IPS-18a (cell line): ENCODE measurements around the gene VIPR2.

Experiments used
- H3K27ac ChIP-seq: one replicate; pipeline ENCODE4 v1.5.1; 2013; ENCODE audit warnings: low read length
- H3K27me3 ChIP-seq: one replicate; pipeline ENCODE4 v1.6.1; 2013; ENCODE audit warnings: mild to moderate bottlenecking, low read length; ENCODE audit not compliant: control insufficient read depth, insufficient read depth
- H3K36me3 ChIP-seq: one replicate; pipeline ENCODE4 v1.6.1; 2013; ENCODE audit warnings: low read depth, low read length; ENCODE audit not compliant: control insufficient read depth
- H3K4me1 ChIP-seq: one replicate; pipeline ENCODE4 v1.6.1; 2013; ENCODE audit warnings: low read depth, low read length; ENCODE audit not compliant: control insufficient read depth
- H3K4me3 ChIP-seq: one replicate; pipeline ENCODE4 v1.5.1; 2013; ENCODE audit warnings: low read length
- H3K9ac ChIP-seq: one replicate; pipeline ENCODE4 v1.6.1; 2013; ENCODE audit warnings: mild to moderate bottlenecking, low read length, moderate library complexity
- H3K9me3 ChIP-seq: one replicate; pipeline ENCODE4 v1.6.1; 2013; ENCODE audit warnings: low read depth, low read length; ENCODE audit not compliant: control insufficient read depth

VIPR2 gene

DNA sequence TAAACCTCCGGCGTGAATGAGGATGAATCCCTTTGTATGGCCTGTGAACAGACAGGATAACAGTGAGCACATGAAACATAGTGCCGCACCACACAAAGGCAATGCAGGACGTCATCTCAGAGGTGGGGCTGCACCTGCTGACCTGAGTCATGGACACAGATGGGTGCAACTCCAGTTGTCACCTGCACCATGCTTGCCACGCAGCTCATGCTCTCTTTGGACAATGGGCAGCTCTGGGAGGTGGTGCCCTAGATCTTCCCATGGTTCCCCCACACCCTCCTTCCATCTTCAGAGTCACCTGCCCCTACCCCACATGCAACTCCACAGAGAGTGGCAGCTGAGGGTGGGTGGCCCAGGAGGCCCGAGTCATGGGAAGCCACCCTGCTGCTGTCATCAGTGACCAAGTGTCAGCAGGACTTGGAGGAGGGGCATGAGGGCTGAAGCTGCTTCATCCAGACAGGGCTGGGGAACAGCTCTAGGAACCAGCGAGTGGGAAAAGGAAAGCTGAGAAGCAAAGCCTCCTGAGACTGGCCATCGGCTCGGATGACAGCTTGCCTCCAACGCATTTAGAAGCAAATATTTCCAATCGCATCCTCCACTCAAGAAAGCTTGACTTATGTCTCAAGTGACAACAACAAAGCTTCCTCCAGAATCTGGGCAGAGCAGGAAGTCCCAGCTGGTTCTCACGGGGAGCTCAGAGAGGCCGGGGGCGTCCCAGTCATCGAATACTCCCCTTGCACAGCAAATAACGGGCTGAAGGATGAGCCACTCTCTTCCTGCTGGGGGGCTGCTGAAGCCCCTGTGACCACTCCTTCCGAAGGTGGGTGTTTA lies 27.1 kb downstream of the VIPR2 start:
- Histone ChIP-seq H3K27me3 (no peaks in the 10 kb centered on the region), H3K36me3 (no peaks in the 10 kb centered on the region), H3K4me3 (no peak overlapping the region), H3K27ac (no peak overlapping the region), H3K9ac (no peak overlapping the region), H3K4me1 (peaks cover 10% of the 10 kb centered on the region), H3K9me3 (no peaks in the 10 kb centered on the region)

DNA sequence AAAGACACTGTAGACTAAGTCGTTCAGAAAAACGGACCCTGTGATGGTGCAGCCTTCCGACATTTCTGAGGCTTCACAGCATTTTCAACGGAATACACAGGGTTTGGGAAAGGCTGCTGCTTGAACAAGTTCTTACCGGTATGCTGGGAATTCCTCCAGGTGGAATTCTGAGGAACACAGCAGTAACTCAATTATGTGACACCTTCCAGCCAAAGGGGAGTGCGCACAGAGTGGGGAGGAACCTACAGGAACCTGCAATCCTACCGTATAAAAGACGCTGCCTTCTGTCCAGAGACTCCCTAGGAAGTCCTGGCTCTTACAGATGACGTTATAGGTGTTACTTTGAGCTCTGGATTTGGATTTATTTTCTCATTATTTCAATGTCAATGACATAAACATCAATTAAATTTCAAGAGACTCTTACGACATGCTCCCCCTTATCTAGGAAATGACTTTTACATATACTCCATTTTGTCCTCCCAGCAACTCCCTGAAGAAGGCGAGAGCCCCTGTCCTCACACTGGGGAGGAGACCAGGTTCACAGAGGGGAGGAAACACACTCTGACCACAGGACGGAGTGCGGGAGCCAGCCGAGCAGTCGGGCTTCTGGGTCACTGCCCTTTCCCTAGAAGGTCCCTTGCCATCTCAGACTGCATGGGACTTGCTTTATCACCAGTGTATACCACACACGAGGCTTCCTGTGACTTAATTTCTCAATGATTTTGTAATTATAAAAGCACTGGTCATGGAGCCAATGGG lies 27.9 kb downstream of the VIPR2 start:
- Histone ChIP-seq H3K27me3 (no peaks in the 10 kb centered on the region), H3K36me3 (no peaks in the 10 kb centered on the region), H3K4me1 (peaks cover 10% of the 10 kb centered on the region), H3K27ac (no peak overlapping the region), H3K9me3 (no peaks in the 10 kb centered on the region), H3K4me3 (no peak overlapping the region), H3K9ac (no peak overlapping the region)

DNA sequence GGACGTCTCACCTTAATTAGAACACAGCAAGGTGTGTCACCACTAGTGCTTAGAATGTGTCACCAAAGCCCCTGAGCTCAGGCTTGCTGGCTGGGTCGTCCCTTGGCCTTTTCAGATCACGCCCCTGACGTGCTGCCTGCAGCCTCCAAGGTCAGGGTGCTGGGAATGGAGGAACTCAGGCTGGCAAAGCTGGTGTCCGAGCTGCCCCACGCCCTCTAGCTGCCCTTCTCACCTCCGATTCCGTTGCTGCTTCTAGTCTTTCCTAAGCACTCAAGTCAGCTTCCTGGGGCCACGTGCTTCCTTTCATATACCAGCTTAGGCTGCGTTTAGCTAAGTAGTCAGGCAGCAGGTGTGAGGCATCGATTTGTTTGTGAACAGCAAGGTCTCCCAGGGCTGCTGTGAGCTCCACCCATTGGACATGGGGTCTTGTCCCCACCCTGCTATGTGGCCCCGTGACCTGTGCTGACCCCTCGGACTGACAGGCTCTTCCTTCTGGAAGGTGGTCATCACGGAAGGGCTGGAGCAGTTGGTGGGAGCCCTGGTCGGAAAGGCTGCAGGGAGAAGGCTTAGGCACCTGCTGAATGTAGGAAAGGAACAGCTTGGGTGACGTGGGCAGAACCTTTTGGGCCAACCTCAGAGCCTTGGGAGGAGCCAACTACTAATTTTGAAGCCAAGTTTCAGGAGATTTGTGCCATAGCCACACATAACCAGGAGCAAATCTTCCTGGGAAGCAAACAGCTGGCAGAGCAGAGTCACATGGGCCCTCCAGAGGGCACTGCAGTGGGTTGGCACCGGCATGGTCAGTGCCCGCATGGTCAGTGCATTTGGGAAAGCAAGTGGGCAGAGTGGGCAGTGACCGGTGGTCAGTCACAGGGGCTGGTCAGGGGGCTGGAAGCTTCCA lies 28.8 kb downstream of the VIPR2 start:
- no peaks in the 10 kb centered on the region for H3K9me3 ChIP-seq
- no peak overlapping the region for H3K27ac ChIP-seq
- no peaks in the 10 kb centered on the region for H3K36me3 ChIP-seq
- H3K27me3 ChIP-seq = no peaks in the 10 kb centered on the region
- no peak overlapping the region for H3K4me3 ChIP-seq
- H3K4me1 ChIP-seq = peaks cover 10% of the 10 kb centered on the region
- no peak overlapping the region for H3K9ac ChIP-seq

DNA sequence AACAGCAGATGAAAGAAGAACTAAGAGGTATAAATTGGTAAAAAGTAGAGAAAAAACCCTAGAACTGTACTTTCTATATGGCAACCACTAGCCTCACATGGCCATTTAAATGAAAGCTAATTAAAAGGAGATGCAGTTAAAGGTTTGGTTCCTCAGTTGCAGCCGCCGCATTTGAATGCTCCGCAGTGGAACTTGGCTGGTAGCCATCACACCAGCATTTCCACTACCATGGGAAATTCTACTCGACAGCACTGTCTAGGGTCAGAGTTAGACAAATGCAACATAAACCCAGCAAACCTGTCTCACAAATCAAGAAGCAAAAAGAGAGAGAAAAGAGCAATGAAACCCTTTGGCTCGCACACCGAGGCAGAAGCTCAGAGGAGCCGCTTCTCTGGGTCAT lies 29.7 kb downstream of the VIPR2 start:
- Histone ChIP-seq H3K27ac (no peak overlapping the region), H3K27me3 (no peaks in the 10 kb centered on the region), H3K36me3 (no peaks in the 10 kb centered on the region), H3K4me3 (no peak overlapping the region), H3K4me1 (peaks cover 10% of the 10 kb centered on the region), H3K9ac (no peak overlapping the region), H3K9me3 (no peaks in the 10 kb centered on the region)

DNA sequence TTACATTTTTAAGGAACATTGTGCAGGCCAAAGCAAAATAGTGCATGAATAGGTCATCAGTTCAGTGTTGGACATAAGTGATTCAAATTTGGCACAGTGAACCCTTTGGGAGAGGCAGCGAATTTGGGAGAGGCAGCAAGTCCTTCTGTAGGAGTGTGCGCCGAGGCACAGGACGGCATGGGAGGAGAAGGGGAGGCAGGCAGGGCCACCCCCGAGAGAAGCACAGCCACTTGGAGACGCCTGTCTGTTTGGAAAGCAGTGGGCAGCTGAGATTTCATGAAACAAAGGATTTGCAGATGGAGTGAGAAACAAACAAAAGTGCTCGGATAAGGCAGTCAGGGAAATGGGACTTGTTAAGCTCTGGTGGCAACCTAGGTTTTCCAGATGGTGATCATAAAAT lies 30.6 kb downstream of the VIPR2 start:
- no peak overlapping the region for H3K27ac ChIP-seq
- H3K27me3 ChIP-seq = no peaks in the 10 kb centered on the region
- no peak overlapping the region for H3K9ac ChIP-seq
- H3K4me1 ChIP-seq = peaks cover 10% of the 10 kb centered on the region
- no peak overlapping the region for H3K4me3 ChIP-seq
- H3K9me3 ChIP-seq = no peaks in the 10 kb centered on the region
- H3K36me3 ChIP-seq = no peaks in the 10 kb centered on the region

DNA sequence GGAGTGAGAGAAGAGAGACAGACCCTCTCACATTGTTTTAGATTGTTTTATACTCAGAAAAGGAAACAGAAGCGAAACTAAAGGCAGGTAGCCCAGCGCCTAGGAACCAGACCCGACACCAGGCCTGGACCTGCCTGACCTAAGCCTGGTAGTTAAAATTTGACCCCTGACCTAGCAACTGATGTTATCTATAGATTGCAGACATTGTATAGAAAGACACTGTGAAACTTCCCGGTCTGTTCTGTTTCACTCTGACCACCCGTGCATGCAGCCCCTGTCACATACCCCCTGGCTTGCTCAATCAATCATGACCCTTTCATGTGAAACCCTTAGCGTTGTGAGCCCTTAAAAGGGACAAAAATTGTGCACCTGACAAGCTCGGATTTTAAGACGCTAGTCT lies 31.6 kb downstream of the VIPR2 start:
- no peak overlapping the region for H3K4me3 ChIP-seq
- H3K27me3 ChIP-seq = no peaks in the 10 kb centered on the region
- H3K9ac ChIP-seq = no peak overlapping the region

DNA sequence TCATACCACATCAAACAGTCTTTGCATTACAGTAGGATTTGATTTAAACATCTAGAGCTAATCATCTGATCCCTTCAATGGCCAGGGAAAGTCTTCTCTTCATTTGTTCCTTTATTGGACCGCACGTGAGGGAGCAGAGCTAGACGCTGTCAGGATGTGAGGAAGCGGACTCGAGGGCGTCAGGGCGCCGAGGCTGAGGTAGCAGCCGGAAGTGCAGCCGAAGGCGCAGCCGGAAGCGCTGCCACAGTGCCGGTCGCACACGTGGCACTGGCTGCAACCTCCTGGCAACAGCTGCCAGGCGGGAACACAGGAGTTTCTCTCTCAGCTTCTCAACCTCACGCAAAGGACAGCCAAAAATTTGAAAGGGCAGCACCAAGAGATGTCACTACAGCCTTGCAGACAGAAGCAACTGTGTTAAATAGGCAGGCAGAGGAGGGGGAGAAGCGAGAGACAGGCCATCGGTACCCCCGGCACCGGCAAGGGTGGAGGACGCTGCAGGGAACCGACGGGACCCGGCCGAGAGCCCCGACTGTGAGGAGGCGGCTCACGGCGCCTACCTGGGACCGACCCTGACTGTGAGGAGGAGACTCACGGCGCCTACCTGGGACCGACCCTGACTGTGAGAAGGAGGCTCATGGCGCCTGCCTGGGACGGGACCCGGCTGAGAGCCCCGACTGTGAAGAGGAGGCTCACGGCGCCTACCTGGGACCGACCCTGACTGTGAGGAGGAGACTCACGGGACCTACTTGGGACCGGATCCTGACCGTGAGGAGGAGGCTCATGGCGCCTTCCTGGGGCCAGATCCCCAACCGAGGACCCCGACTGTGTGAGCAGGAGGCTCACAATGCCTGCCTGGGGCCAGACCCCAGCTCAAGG lies 32.3 kb downstream of the VIPR2 start:
- H3K9me3 ChIP-seq = no peaks in the 10 kb centered on the region
- peaks cover 11% of the 10 kb centered on the region for H3K4me1 ChIP-seq
- H3K36me3 ChIP-seq = no peaks in the 10 kb centered on the region
- no peak overlapping the region for H3K4me3 ChIP-seq
- H3K27ac ChIP-seq = no peak overlapping the region
- no peak overlapping the region for H3K9ac ChIP-seq
- no peaks in the 10 kb centered on the region for H3K27me3 ChIP-seq

More for the DNA sequence above, 31.6 kb downstream of the VIPR2 start:
- peaks cover 10% of the 10 kb centered on the region for H3K4me1 ChIP-seq
- no peaks in the 10 kb centered on the region for H3K36me3 ChIP-seq
- H3K9me3 ChIP-seq = no peaks in the 10 kb centered on the region
- H3K27ac ChIP-seq = no peak overlapping the region

DNA sequence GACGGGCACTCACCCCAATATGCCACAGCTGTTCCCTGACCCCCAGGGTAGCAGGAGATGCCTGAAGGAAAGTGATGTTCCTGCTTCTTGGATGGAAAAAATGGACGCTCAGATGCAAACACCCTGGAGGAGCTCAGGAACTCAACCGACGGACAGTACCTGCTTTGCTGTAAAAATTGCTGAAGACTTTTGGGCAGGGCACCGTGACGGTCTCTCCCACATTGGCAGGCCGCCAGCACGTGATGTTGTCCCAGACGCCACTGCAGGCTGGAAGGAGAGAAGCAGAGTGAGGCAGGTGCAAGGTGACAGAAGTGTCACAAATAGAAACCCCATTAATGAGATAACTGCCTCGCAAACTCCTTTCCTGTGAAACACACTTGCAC lies 35.0 kb downstream of the VIPR2 start:
- H3K9me3 ChIP-seq = no peaks in the 10 kb centered on the region
- no peak overlapping the region for H3K9ac ChIP-seq
- no peaks in the 10 kb centered on the region for H3K27me3 ChIP-seq
- peaks cover 23% of the 10 kb centered on the region for H3K4me1 ChIP-seq
- H3K4me3 ChIP-seq = no peak overlapping the region
- no peak overlapping the region for H3K27ac ChIP-seq
- no peaks in the 10 kb centered on the region for H3K36me3 ChIP-seq

DNA sequence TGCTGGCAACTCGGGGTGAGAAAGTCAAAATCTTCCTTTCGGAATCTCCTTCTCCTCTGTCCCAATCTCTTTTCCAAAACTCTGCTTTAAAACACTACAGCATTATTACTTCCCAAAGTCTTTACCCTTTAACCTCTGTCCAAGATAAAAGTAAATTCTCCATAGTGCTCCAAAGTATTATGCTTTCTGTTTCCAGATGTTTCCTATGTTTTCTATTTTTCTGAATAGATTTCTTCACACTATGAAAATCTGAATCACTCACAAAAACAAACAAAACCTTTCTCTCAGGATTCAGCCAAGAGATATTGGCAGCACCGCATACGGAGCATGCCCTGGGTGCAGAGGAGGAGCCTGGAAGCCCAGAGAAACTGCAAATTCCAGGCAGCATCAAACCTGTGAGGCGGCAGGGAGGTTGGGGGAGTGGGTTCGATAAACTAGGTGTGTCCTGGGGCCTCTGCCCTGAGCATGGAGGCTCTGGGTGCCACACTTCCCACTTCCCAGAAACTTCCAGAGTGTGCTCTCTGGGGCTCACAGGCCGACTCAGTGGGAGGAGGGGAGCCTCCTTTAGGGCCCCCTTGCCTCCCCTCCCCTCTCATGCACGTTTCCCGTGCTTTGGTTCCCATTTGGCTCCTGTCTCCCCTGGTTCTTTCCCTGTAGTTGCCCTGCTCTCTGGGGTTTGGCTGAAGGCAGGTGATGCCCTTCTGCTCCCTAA lies 35.6 kb downstream of the VIPR2 start:
- Histone ChIP-seq H3K27me3 (no peaks in the 10 kb centered on the region), H3K4me3 (no peak overlapping the region)

DNA sequence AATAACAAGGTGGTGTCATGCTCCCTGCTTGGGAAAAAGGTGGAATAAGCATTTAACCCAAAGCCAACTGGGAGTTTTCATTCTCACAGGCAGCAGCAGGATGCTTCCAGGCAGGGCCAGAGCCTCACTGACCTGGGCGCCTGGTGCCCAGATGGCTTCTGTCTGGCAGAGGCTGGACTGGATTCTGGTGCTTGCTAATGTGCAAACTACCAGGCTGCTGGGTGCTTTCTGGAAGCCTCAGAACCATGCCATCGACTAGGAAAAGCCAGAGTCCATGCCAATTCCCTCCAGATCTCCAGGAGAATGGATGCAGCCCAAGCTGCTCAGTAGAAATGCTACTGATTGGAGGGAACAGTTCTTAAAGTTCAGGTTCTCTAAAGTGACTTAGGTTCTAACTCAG lies 36.2 kb downstream of the VIPR2 start:
- Histone ChIP-seq H3K9me3 (no peaks in the 10 kb centered on the region), H3K27me3 (no peaks in the 10 kb centered on the region), H3K36me3 (no peaks in the 10 kb centered on the region), H3K4me1 (peaks cover 17% of the 10 kb centered on the region), H3K4me3 (no peak overlapping the region), H3K27ac (no peak overlapping the region), H3K9ac (no peak overlapping the region)

More for the DNA sequence above, 35.6 kb downstream of the VIPR2 start:
- no peaks in the 10 kb centered on the region for H3K9me3 ChIP-seq
- no peak overlapping the region for H3K9ac ChIP-seq
- no peak overlapping the region for H3K27ac ChIP-seq
- H3K4me1 ChIP-seq = peaks cover 23% of the 10 kb centered on the region
- H3K36me3 ChIP-seq = no peaks in the 10 kb centered on the region
